ENCODE data around the gene SYNM.

The SYNM gene

DNA sequence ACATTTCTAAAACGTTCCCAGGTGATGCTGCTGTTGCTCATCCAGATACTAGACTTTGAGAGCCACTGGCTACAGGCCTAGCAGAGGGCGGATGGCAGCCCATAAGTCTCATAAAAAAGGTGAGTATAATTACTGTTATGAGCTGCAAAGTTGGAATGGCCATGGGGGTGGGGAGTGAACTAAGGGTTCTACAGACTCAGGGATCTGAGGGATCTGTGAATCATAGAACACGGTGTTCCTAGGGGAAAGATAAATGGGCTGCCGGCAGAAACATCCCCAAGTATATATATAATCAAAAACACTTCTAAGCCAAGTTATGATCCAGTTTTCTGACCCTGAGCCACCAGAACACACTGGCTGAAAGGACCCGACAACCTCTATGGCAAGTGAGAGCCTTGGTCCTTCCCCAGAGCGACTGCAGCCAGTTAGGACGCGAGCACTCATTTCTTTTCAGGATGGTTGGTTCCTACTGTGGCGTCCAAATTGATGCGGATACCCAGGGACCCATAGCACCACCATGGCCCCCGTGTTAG is 7.9 kb upstream of the SYNM start (continued):
- TF ChIP-seq, protein P1, sequence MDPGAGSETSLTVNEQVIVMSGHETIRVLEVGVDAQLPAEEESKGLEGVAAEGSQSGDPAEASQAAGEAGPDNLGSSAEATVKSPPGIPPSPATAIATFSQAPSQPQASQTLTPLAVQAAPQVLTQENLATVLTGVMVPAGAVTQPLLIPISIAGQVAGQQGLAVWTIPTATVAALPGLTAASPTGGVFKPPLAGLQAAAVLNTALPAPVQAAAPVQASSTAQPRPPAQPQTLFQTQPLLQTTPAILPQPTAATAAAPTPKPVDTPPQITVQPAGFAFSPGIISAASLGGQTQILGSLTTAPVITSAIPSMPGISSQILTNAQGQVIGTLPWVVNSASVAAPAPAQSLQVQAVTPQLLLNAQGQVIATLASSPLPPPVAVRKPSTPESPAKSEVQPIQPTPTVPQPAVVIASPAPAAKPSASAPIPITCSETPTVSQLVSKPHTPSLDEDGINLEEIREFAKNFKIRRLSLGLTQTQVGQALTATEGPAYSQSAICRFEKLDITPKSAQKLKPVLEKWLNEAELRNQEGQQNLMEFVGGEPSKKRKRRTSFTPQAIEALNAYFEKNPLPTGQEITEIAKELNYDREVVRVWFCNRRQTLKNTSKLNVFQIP (CRISPR knock-in tag; IDR thresholded peaks at IDR 0.05; ENCODE audit: borderline replicate concordance, low read depth) = no peak
- TF ChIP-seq SNAI2 (CRISPR knock-in tag; IDR thresholded peaks at IDR 0.05) (no peak), ESRRG (CRISPR knock-in tag; IDR thresholded peaks at IDR 0.05) (no peak), ZFP3 (CRISPR knock-in tag; IDR thresholded peaks at IDR 0.05) (no peak), TOX (CRISPR knock-in tag; IDR thresholded peaks at IDR 0.05; ENCODE audit: borderline replicate concordance) (no peak), ZNF8 (CRISPR knock-in tag; IDR thresholded peaks at IDR 0.05) (no peak)

DNA sequence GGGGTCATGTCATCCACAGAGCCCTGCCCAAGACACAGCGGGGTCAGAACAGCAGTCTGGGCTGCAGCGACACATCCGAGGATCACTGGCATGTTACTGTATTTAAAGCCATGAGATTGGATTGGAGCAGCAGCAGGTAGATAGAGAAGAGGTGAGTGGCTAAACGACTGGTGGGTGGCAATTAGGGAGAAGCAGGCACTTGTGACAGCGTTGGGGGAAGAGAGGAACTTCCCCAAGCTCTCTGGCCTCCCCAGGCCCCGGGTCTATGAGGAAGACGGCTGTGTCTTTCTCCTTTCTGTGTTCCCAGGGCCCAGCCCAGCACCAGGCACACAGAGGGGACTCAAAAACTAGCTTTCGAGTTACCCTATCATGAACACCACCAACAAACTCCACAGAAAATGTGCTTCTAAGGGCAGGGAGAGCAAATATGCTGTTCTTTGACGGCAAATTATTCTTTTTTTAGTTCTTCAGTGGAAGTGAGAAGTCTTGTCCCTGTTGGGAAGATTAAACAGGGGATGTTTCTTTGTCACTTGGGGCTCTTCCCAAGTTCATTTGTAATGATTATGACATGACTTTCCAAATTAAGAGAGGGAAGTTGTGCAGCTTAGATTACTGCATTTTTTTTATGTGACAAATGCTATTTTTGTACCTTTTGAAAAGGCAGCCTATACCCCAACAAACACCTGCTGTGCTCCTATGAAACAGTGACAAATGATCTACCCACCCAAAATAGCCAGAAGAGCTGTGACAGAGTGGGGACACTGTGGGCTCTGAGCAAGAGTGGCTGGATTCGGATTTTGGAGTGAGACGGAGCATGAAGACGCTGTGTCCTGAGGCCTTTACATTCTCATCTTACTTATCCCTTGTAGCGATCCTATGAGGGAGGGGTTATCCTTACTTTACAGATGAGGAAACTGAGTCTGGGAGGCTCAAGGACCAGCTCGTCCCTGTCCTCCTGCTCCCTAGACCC is 7.2 kb upstream of the SYNM start:
- no peak for TF ChIP-seq ZNF565 (CRISPR knock-in tag; conservative IDR thresholded peaks at IDR 0.05; ENCODE audit: low read depth)
- TF ChIP-seq CSRNP3 (CRISPR knock-in tag; IDR thresholded peaks at IDR 0.05) = no peak
- no peak for TF ChIP-seq ZNF8 (CRISPR knock-in tag; IDR thresholded peaks at IDR 0.05)
- no peak for TF ChIP-seq ESRRG (CRISPR knock-in tag; IDR thresholded peaks at IDR 0.05)
- TF ChIP-seq, protein P2, sequence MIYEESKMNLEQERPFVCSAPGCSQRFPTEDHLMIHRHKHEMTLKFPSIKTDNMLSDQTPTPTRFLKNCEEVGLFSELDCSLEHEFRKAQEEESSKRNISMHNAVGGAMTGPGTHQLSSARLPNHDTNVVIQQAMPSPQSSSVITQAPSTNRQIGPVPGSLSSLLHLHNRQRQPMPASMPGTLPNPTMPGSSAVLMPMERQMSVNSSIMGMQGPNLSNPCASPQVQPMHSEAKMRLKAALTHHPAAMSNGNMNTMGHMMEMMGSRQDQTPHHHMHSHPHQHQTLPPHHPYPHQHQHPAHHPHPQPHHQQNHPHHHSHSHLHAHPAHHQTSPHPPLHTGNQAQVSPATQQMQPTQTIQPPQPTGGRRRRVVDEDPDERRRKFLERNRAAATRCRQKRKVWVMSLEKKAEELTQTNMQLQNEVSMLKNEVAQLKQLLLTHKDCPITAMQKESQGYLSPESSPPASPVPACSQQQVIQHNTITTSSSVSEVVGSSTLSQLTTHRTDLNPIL (CRISPR knock-in tag; IDR thresholded peaks at IDR 0.05; ENCODE audit: low read depth) = no peak
- TF ChIP-seq SNAI2 (CRISPR knock-in tag; IDR thresholded peaks at IDR 0.05) = no peak

DNA sequence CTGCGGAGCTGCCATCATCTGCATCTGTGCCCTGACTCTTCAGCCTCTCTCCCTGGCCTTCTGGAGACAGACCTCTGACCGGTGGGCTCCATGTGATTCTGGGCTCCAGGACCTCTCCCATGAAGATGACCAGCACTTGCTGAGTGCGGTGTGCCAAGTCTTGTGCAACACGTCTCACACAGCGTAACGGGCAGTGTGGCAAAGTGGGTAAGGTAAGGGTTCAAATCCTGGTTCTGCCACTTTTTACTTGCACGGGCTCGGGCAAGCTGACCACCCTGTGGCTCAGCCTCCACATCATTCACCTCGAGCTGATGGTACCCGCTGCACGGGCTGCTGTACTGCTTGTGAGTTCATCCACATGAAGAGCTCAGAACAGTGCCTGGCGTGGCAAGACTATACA is 6.5 kb upstream of the SYNM start:
- TF ChIP-seq CSDC2 (CRISPR knock-in tag; IDR thresholded peaks at IDR 0.05) (no peak), ESRRG (CRISPR knock-in tag; IDR thresholded peaks at IDR 0.05) (no peak), ZC3H10 (CRISPR knock-in tag; IDR thresholded peaks at IDR 0.05) (no peak), RARB (CRISPR knock-in tag; IDR thresholded peaks at IDR 0.05) (no peak), TSHZ2 (CRISPR knock-in tag; IDR thresholded peaks at IDR 0.05) (no peak), SNAI2 (CRISPR knock-in tag; IDR thresholded peaks at IDR 0.05) (no peak), TCF4 (CRISPR knock-in tag; IDR thresholded peaks at IDR 0.05; ENCODE audit: borderline replicate concordance) (no peak), BACH2 (CRISPR knock-in tag; IDR thresholded peaks at IDR 0.05; ENCODE audit: borderline replicate concordance) (no peak), ZFP30 (CRISPR knock-in tag; IDR thresholded peaks at IDR 0.05) (no peak), ISL1 (CRISPR knock-in tag; IDR thresholded peaks at IDR 0.05) (no peak)
- TF ChIP-seq, protein P2 (CRISPR knock-in tag; IDR thresholded peaks at IDR 0.05; ENCODE audit: low read depth) = no peak
- TF ChIP-seq, protein P3, sequence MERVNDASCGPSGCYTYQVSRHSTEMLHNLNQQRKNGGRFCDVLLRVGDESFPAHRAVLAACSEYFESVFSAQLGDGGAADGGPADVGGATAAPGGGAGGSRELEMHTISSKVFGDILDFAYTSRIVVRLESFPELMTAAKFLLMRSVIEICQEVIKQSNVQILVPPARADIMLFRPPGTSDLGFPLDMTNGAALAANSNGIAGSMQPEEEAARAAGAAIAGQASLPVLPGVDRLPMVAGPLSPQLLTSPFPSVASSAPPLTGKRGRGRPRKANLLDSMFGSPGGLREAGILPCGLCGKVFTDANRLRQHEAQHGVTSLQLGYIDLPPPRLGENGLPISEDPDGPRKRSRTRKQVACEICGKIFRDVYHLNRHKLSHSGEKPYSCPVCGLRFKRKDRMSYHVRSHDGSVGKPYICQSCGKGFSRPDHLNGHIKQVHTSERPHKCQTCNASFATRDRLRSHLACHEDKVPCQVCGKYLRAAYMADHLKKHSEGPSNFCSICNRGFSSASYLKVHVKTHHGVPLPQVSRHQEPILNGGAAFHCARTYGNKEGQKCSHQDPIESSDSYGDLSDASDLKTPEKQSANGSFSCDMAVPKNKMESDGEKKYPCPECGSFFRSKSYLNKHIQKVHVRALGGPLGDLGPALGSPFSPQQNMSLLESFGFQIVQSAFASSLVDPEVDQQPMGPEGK (CRISPR knock-in tag; IDR thresholded peaks at IDR 0.05; ENCODE audit: borderline replicate concordance) = no peak
- no peak for ATAC-seq

More for the DNA sequence above, 7.2 kb upstream of the SYNM start:
- ATAC-seq = no peak

Measured in SK-N-SH treated with all-trans-retinoic acid at 6 μM for 48 hours (cell line).